ENCODE measurements around the gene TADA2A.

- no peak for TF ChIP-seq ZNF274 (IDR thresholded peaks at IDR 0.05; ENCODE audit: low read depth, low read length)
- TF ChIP-seq YY1 (IDR thresholded peaks at IDR 0.05; ENCODE audit: insufficient read depth, insufficient read length): no peak
Observed at GRCh38 chr17:37493249-37494027, 86.8 kb downstream of the TADA2A start.

Measured in NT2/D1 (cell line).